RWPE1 (cell line): ENCODE data around the gene LRRC15.

Experiments used
- CTCF ChIA-PET: fragments of 350-600 bp; sonication (Branson Sonifier 250); formaldehyde crosslinking; extraction: SDS; loops from one replicate; lab custom pipeline; 2021; lab: Yijun Ruan, JAX
- POLR2A ChIA-PET: fragments of 400-600 bp; formaldehyde crosslinking; extraction: SDS; loops from one replicate; lab custom pipeline; 2020; ENCODE audit warnings: antibody characterized with exemption; ENCODE audit not compliant: low non-redundant PET; lab: Yijun Ruan, JAX
- DNase-seq: peaks from one replicate; pipeline ENCODE4 v3.0.0; 2012; ENCODE audit warnings: low spot score
- H3K27ac ChIP-seq: fragments of 450-650 bp; 2 replicates; pipeline ENCODE4 v1.5.1; 2017
- TF ChIP-seq, protein P1 (sequence below): fragments of 450-650 bp; conservative IDR thresholded peaks from 2 replicates; pipeline ENCODE4 v1.5.1; 2017; ENCODE audit warnings: low read depth, mild to moderate bottlenecking

LRRC15 gene

DNA sequence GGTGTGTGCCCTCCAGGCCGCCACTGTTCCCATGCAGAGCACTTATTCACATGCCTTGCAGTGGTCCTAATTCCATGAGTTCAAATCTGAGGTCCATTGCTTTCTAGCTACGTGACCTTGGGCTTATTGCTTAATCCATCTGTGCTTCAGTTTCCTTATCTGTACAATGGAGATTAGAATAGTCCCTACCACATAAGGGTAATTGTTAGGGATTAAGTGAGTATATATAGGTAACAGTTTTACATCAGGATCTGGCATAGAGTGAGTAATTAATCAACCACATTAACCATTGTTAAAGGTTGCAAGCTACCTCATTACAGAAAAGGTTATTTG, 26.0 kb downstream of the LRRC15 start:
- CTCF ChIA-PET, result interaction anchor here (0.6 to 2.7 kb wide), 35 partner anchors 8 to 1010 kb away, joined by 3 to 20 read pairs (median 4); partner anchors contain the start of gene LRRC15
- POLR2A ChIA-PET, result no interaction called here
- TF ChIP-seq, protein P1, sequence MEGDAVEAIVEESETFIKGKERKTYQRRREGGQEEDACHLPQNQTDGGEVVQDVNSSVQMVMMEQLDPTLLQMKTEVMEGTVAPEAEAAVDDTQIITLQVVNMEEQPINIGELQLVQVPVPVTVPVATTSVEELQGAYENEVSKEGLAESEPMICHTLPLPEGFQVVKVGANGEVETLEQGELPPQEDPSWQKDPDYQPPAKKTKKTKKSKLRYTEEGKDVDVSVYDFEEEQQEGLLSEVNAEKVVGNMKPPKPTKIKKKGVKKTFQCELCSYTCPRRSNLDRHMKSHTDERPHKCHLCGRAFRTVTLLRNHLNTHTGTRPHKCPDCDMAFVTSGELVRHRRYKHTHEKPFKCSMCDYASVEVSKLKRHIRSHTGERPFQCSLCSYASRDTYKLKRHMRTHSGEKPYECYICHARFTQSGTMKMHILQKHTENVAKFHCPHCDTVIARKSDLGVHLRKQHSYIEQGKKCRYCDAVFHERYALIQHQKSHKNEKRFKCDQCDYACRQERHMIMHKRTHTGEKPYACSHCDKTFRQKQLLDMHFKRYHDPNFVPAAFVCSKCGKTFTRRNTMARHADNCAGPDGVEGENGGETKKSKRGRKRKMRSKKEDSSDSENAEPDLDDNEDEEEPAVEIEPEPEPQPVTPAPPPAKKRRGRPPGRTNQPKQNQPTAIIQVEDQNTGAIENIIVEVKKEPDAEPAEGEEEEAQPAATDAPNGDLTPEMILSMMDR, result no peak

DNA sequence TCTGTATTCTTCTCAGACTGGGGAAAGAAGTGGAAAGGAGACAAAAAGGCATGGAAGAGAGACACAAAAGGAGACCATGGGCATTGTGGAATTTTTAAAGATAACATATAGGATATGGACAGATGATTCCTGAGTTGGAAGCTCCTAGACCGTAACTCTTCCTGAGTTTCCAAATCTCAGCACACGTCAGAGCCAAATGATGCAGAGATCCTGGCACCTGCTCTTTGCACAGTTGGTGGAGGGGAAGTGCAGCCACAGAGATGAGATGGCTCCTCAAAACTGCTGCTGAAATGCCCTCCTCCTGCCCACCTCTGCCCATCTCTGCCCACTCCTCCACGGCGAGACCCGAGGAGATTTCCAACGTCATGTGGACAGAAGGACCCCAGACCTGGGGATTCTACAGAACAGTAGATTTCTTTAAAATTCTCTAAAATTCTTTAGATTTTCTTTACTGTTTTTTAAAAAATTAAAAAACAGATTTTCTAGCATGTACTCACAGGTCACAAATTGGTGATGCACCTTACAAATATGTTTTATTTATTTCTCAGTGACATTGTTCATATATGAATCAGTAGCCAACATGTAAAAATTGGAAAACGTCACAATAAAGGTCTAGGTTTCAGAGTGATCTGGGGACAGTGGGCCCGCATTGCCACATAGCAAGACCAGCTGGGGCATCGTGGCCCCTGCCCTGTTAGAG, 26.5 kb downstream of the LRRC15 start:
- DNase-seq, result no peak
- POLR2A ChIA-PET, result no interaction called here
- TF ChIP-seq, protein P1, result no peak
- no peak overlapping the region for H3K27ac ChIP-seq
- CTCF ChIA-PET, result interaction anchor here (0.6 to 2.7 kb wide), 34 partner anchors 7 to 1010 kb away, joined by 3 to 20 read pairs (median 4); partner anchors contain the start of gene LRRC15

More for the DNA sequence above, 26.0 kb downstream of the LRRC15 start:
- no peak for DNase-seq
- H3K27ac ChIP-seq, result no peak overlapping the region

DNA sequence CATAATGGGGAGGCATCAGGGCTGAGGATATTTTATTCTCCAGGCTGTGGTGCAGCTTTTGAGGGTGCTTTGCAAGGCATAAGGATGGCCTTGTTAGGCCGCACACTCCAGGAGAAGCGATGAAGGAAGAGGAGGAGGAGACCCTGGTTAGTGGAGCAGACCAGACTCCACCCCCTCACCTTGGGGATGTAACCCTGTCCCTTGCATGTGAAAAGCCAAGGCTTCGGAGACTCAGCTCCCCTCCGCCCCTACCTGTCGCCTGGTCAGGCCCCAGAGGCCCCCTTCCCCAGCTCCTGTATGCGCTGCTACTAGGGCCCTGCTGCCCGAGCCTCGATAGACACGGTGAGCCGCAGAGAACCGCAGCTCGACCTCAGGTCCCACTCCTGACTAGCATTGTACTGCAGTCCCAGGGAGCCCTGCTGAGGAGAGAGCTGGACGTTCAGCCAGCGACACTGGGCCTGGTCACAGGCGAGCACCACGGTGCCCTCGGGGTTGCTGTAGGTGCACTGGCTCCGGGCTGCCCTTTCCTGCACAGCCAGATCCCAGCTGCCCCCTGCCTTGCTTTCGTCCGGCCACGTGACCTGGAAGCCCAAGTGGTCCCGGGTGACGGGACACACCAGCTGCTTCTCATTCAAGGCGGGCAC, 28.7 kb downstream of the LRRC15 start:
- ChIA-PET POLR2A (no interaction called here), CTCF (no interaction called here)
- no peak for DNase-seq
- no peak overlapping the region for H3K27ac ChIP-seq
- TF ChIP-seq, protein P1, result no peak

DNA sequence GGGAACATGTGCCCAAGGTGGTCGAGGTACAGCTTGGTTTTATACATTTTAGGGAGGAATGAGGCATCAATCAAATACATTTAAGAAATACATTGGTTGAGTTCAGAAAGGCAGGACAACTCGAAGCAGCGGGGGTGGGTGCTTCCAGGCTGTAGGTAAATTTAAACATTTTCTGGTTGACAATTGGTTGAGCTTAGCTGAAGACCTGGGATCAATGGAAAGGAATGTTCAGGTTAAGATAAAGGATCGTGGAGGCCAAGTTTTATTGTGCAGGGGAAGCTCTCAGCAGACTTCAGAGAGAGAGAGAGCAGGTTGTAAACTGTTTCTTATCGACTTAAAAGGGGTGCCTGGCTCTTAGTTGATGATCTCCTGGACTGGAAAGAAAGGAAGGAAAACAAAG, 29.7 kb downstream of the LRRC15 start:
- POLR2A ChIA-PET, result no interaction called here
- DNase-seq, result no peak
- TF ChIP-seq, protein P1, result no peak
- CTCF ChIA-PET, result no interaction called here
- no peak overlapping the region for H3K27ac ChIP-seq

DNA sequence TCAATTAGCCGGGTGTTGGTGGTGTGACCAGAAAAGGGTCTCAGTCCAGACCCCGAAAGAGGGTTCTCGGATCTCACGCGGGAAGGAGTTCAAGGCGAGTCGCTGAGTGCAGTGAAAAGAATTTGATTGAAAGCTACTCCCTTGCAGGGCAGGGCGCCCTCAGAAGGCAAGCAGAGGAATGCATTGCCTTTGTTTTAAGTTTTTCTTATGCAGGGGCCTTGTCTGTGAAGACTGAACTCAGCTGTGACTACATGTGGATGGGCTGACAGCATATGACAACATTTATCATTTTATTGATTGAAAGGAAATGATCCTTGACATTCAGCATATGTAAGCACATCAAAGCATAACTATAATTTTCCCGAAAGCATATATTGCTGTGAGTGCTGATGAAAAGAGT, 30.2 kb downstream of the LRRC15 start:
- POLR2A ChIA-PET, result no interaction called here
- DNase-seq, result no peak
- CTCF ChIA-PET, result no interaction called here
- TF ChIP-seq, protein P1, result no peak
- H3K27ac ChIP-seq, result no peak overlapping the region

DNA sequence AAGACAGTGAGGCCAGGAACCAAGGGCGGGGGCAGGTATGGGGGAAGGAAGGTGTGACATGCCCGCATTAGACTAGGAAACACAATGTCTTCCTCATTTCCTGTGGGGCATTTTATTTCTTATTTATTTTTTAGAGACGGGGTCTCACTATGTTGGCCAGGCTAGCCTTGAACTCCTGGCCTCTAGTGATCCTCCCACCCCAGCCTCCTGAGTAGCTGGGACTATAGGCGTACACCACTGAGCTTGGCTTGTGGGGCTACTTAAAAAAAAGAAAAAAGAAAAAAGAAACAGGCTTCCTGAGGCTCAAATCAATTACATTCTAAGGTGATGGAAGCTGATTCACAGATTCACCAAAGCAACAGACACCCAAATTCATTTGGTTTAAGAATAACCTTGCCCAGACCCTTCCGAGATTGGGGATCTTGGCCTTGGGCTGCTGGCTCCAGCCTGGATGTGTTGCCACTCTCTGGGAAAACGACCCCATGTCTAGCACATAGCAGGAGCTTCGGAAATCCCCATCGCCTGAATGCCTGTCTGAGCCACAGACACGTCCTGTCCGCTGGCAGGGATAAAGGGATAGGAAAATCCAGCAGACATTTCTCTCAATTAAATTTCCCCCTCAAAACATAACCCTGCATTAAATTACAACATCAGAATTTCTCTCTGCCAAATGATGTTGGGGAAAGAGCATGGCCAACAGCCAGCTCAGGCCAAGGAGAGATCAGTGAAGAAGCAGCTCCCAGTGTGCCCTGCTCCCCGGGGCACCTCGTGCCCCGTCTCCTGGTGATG, 31.4 kb downstream of the LRRC15 start:
- 0 out of 2 replicates have a peak overlapping the region, but pooled peaks have one; percentile 25 for H3K27ac ChIP-seq
- ChIA-PET POLR2A (no interaction called here), CTCF (no interaction called here)
- TF ChIP-seq, protein P1, result no peak
- no peak for DNase-seq
